ENCODE data around the gene EBF3. TPM values are rescaled to one million over a fixed set of nuclear protein-coding genes. Genes with fewer than 3 reads are reported as not detected.

EBF3 gene
- total RNA-seq, 8 experiments from 2014 or later: 0.10 to 112 (median 14.8) TPM

DNA sequence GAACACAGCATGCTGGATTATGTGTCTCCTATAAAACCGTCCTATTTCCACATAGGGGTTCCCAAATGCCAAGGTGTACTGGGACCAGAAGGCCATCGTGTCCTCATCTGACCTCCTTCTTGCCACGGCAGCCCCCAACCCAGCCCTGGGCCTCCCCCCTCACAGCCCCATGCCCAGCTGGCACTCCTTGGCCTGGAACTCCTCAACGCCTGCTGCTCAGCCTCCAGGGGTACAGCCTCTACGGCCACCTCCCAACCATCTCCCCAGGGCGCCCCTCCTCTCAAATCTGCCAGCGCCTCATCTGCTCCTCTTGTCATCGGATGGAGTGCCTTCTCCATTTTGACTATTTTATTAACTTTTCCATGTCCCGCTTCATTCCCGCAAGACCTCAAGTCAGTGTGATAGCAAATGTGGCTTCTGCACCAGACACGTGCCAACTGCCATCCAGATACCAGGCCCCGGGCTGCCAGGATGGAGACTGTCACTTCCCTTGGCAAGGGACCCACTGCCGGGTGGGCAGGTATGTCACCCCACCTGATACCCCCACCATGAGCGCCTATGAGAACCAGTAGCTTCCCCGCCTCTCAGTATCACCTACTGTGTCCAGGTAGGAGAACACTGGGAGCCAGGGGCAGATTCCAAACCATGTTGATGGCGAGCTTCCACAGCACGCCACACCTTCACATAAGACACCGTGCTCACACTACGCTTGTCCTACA is 106.7 kb downstream of the EBF3 start:
- WGBS, 10 experiments: 65 to 100% (median 96%) methylated on average over 2 to 7 of the region's 19 CpGs; no CpG with 5 or more reads in 4 of the 10 experiments
- Histone ChIP-seq H3K4me1 (replicated peaks in 1 of 2) (peaks cover 57 to 63% of the 10 kb centered on the region in 2 donors), H3K27ac (no peak overlapping the region), H3K4me3 (no peak overlapping the region)
- in situ Hi-C loops (cut with MboI; ENCODE audit: low pct_unique_long_range_greater_than_20kb in 2 of 9, low sequenced_read_pairs in 9 of 9, unreplicated experiment in 9 of 9): loop anchor here in 1 of 9 experiments (25.0 kb wide), 1 partner anchor 105 kb away; the partner anchor contains the start of gene EBF3
- ATAC-seq (replicated peaks in 6 of 8): no peak

DNA sequence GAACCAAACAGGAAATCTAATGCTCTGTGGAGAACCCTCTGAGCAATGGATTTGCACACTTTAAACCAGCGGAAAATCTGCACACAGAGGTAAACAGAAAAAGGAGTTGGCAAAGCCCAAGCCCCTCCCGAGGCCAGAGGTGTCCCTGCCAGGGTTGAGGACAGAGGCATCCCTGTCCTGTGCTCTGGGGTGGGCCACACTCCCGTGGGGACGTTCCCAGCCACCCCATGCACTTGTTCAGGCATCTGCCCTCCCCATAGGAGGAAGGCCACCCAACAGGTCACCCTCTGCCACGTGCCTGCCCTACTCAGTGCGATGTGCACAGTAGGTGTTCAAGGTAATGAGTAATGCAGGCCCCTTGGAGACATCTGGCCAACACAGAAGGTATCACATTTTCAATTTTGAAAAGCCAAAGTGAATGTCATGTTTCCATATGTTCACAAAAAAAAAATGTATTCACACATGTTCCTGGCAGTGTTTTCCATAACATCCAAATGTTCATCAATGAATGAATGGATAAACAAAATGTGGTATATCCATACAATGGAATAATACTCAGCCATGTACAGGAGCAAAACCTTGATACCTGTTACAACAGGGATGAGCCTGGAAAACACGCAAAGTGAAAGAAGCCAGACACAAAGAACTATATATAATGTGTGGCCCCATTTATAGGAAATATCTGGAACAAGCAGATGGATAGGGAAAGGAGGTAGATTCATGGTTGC is 108.1 kb downstream of the EBF3 start:
- in situ Hi-C loops (cut with MboI; ENCODE audit: low pct_unique_long_range_greater_than_20kb in 2 of 9, low sequenced_read_pairs in 9 of 9, unreplicated experiment in 9 of 9): loop anchor here in 1 of 9 experiments (25.0 kb wide), 1 partner anchor 106 kb away; the partner anchor contains the start of gene EBF3
- Histone ChIP-seq H3K4me3 (no peak overlapping the region), H3K27ac (peak overlapping the region in 1 of 2 donors; percentile 91), H3K4me1 (replicated peaks in 1 of 2) (peaks cover 57 to 63% of the 10 kb centered on the region in 2 donors)
- WGBS, 10 experiments: 24 to 100% (median 79%) methylated on average over 1 to 4 of the region's 7 CpGs; no CpG with 5 or more reads in 1 of the 10 experiments
- no peak for ATAC-seq (replicated peaks in 6 of 8)

DNA sequence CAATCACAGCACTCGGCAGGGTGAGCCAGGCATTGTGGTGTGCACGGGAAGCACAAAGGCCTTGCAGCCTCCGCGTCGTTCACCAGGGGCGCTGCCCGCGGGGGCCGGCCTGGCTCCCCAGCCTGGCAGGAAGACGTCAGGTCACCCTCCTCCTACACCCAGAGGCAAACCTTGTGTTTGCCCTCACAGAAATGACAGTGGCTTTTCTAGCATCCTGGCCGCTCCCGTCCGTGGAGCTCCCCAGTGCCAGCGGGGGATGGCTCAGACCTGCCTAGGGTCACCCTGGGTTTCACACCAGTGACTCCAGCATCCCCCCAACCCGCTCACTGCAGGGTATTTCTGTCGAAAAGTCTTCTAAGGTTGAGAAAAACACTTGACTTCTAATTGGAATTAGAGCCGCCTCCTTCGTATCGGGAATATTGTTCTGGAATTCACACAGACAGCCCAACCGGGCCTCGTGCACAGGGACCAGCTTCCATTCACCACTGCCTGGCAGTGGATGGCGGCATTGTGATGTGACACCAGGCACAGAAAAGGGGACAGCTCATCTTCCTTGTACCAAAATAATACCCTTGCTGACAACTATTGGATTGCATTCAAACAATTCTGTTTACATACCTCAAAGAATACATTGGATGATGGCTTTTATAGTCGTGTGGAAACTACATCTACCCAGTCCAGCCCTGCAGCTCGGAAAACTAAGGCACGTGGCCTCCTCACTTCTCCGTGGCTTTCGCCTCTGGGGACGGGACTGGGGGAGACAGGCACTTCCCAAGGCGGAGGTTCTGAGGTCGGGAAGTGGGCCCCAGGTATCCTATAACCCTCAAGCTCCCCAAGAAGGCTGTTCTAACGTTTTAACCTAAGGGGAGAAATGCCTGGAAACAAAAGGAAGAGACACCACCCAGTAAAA is 109.0 kb downstream of the EBF3 start:
- in situ Hi-C loops (cut with MboI; ENCODE audit: low pct_unique_long_range_greater_than_20kb in 2 of 9, low sequenced_read_pairs in 9 of 9, unreplicated experiment in 9 of 9): loop anchor here in 1 of 9 experiments (25.0 kb wide), 1 partner anchor 107 kb away; the partner anchor contains the start of gene EBF3
- H3K4me3 ChIP-seq: no peak overlapping the region
- ATAC-seq (replicated peaks in 6 of 8): peak in 4 of 8 experiments; percentile 16 to 46 (median 37)
- peak overlapping the region; percentile 86 to 91 for H3K27ac ChIP-seq
- peaks cover 57 to 63% of the 10 kb centered on the region in 2 donors for H3K4me1 ChIP-seq (replicated peaks in 1 of 2)
- WGBS, 10 experiments: 2 to 100% (median 84%) methylated on average over 1 to 16 of the region's 31 CpGs

DNA sequence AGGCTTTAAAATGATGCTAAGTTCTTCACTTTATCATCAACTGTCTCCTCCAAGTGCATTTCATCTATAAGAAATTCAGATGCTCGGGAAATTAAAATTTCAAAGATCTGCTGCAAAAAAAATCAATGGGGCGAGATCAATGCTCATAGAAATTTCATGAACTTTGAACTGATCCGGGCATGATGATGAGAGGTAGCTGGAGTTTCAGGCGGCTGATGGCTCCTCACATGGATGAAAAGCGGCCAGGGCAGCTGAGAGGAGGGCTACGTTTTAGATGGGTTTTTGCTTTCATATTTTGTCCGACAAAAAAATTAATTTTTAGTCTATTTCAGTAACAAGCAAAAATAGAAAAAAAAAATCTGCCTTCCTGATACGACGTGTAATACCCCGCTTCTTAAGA is 109.9 kb downstream of the EBF3 start:
- in situ Hi-C loops (cut with MboI; ENCODE audit: low pct_unique_long_range_greater_than_20kb in 2 of 9, low sequenced_read_pairs in 9 of 9, unreplicated experiment in 9 of 9): loop anchor here in 1 of 9 experiments (25.0 kb wide), 1 partner anchor 108 kb away; the partner anchor contains the start of gene EBF3
- Histone ChIP-seq H3K4me1 (replicated peaks in 1 of 2) (peaks cover 64 to 70% of the 10 kb centered on the region in 2 donors), H3K4me3 (no peak overlapping the region), H3K27ac (peak overlapping the region; percentile 27 to 71)
- ATAC-seq (replicated peaks in 6 of 8): no peak
- WGBS, 10 experiments: 43 to 79% (median 67%) methylated on average over 5 to 10 of the region's 10 CpGs

DNA sequence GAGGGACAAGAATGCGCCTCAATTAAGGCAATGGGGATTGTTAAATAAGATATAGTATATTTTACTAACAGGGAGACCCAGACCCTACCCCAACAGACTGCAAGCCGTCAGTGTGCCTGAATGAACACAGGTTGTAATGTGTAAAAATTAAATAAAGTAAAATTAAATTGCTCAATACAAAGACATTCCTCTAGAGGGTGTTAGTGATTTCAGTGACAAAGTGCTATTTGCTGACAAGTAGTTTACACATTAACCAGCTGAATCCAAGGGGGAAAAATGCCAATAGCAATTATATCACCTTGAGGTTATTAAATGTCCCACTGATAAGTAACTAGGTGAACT is 110.5 kb downstream of the EBF3 start:
- WGBS, 10 experiments: 0 to 55% (median 14%) methylated on average over 1 to 2 of the region's 2 CpGs; no CpG with 5 or more reads in 2 of the 10 experiments
- in situ Hi-C loops (cut with MboI; ENCODE audit: low pct_unique_long_range_greater_than_20kb in 2 of 9, low sequenced_read_pairs in 9 of 9, unreplicated experiment in 9 of 9): loop anchor here in 1 of 9 experiments (25.0 kb wide), 1 partner anchor 109 kb away; the partner anchor contains the start of gene EBF3
- ATAC-seq (replicated peaks in 6 of 8): peak in 3 of 8 experiments; percentile 30 to 50 (median 38)

DNA sequence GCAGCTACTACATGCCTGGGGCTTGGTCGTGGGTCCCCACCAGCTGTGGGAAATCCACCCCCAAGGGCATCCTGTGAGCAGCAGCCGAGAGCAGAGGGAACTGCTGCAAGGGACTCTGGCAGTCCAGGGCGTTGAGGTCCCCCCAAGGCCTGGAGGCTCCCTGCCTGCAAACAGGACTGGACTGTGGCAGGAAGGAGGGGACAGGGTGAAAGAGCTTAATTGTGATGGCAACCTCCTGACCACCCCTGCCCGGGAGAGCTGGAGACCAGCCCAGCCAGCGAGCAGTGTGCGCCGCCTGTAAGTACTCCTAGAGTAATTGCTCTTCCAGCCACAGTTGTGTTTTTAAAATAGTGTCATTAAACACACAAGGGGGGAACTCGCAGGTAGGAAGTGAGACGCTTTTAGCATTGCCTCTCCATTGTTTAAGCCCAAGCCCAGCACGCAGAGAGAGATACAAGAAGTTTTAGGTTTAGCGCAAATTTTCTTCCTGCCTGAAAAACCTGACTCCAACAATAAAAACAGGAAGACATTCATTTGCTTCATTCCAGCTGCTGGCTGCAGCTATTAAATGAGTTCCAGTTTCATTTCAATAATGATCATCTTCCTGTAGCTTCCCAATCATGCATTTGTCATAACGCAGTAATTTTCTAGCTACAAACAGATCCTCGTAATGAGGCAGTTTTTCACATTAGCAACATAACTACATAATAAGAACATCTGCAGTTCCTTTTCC is 111.1 kb downstream of the EBF3 start:
- 0 to 80% (median 49%) methylated on average over 1 to 12 of the region's 13 CpGs for WGBS, 10 experiments
- in situ Hi-C loops (cut with MboI; ENCODE audit: low pct_unique_long_range_greater_than_20kb in 2 of 9, low sequenced_read_pairs in 9 of 9, unreplicated experiment in 9 of 9): loop anchor here in 1 of 9 experiments (25.0 kb wide), 1 partner anchor 109 kb away; the partner anchor contains the start of gene EBF3

More for the DNA sequence above, 110.5 kb downstream of the EBF3 start:
- H3K4me1 ChIP-seq (replicated peaks in 1 of 2): peaks cover 70 to 76% of the 10 kb centered on the region in 2 donors
- no peak overlapping the region for H3K27ac ChIP-seq
- H3K4me3 ChIP-seq: no peak overlapping the region

DNA sequence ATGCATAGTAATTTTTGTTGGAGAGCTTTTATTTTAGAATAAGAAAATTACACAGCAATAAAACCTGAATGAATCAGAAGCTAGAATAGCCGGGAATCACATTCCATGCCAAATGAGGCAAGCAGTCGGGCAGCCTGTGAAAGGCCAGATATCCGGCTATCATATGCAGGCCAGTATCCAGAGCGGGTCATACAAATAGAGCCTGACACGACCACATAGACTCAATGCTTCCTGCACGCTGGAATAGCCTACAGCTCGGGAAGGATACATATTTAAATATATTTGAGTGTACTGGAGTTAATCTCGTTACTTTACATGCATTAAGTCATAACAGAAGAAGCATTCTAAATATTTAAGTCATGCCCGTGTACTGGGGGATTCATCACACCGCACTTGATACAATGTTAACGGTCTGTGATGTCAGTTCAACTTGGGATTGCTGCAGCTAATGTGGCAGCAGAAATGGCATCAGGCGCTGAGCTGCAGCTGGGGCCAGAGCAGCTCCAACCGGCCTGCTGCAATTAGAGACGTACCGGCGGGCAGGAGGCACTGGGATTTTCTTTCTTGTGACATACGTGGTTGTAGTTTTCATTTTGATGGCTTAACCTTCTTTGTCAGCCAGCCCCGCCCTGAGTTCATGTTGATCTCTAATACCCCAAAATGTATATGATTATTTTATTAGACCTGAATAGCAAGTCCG is 112.0 kb downstream of the EBF3 start:
- peak overlapping the region in 1 of 2 donors; percentile 65 for H3K27ac ChIP-seq
- no peak overlapping the region for H3K4me3 ChIP-seq
- in situ Hi-C loops (cut with MboI; ENCODE audit: low pct_unique_long_range_greater_than_20kb in 2 of 9, low sequenced_read_pairs in 9 of 9, unreplicated experiment in 9 of 9): loop anchor here in 1 of 9 experiments (25.0 kb wide), 1 partner anchor 110 kb away; the partner anchor contains the start of gene EBF3
- peaks cover 83 to 90% of the 10 kb centered on the region in 2 donors for H3K4me1 ChIP-seq (replicated peaks in 1 of 2)
- peak in 6 of 8 experiments; percentile 11 to 97 (median 34) for ATAC-seq (replicated peaks in 6 of 8)
- 40 to 86% (median 67%) methylated on average over 1 to 16 of the region's 19 CpGs for WGBS, 10 experiments

More for the DNA sequence above, 111.1 kb downstream of the EBF3 start:
- H3K27ac ChIP-seq: peak overlapping the region; percentile 60 to 65
- H3K4me3 ChIP-seq: no peak overlapping the region
- H3K4me1 ChIP-seq (replicated peaks in 1 of 2): peaks cover 76 to 81% of the 10 kb centered on the region in 2 donors
- no peak for ATAC-seq (replicated peaks in 6 of 8)

DNA sequence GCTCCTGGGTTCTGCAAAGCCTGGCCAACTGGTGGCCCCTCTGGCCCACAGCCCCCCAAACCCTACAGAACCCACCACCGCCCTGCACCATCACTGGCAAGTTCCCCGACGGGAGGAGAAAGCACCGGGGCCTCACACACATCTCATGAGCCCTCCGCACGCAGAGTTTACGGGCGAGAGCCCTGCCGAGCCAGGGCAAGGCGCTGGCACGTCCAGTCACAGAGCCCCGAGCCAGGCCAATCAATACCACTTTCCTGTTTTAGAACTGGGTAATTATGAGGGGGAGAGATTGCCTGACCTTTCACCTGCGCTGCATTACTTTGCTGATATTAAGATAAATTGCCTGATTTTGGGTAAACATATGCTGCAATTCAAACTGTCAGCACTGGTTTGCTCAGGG is 113.3 kb downstream of the EBF3 start:
- peak in 1 of 8 experiments; percentile 3 for ATAC-seq (replicated peaks in 6 of 8)
- Histone ChIP-seq H3K4me1 (replicated peaks in 1 of 2) (peaks cover 95 to 100% of the 10 kb centered on the region in 2 donors), H3K4me3 (no peak overlapping the region), H3K27ac (peak overlapping the region; percentile 54 to 69)
- WGBS, 10 experiments: 23 to 100% (median 78%) methylated on average over 1 to 11 of the region's 13 CpGs; no CpG with 5 or more reads in 5 of the 10 experiments
- in situ Hi-C loops (cut with MboI; ENCODE audit: low pct_unique_long_range_greater_than_20kb in 2 of 9, low sequenced_read_pairs in 9 of 9, unreplicated experiment in 9 of 9): loop anchor here in 1 of 9 experiments (25.0 kb wide), 1 partner anchor 112 kb away; the partner anchor contains the start of gene EBF3

DNA sequence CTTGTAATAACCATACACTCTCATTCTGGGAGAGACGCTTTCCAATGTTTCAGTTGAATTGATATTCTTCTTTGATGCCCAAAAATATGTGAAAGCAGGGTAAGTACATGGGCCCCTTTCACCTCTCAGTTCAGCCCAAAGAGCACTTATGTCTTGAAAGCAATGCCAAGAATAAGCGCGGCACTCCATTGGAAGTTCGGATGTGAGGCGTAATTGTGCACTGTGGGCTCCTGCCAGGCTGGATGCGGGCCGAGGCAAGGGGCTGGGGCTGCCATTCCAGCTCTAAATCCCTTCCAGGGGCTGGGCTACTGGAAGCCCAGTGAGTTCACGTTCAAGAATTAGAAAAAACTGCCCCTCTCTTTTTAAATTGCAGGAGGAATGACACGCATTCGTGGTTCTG is 113.8 kb downstream of the EBF3 start:
- ATAC-seq (replicated peaks in 6 of 8): no peak
- peaks cover 95 to 100% of the 10 kb centered on the region in 2 donors for H3K4me1 ChIP-seq (replicated peaks in 1 of 2)
- WGBS, 10 experiments: 89 to 100% (median 92%) methylated on average over 1 to 10 of the region's 10 CpGs; no CpG with 5 or more reads in 3 of the 10 experiments
- in situ Hi-C loops (cut with MboI; ENCODE audit: low pct_unique_long_range_greater_than_20kb in 2 of 9, low sequenced_read_pairs in 9 of 9, unreplicated experiment in 9 of 9): loop anchor here in 1 of 9 experiments (25.0 kb wide), 1 partner anchor 112 kb away; the partner anchor contains the start of gene EBF3
- peak overlapping the region; percentile 54 to 69 for H3K27ac ChIP-seq
- H3K4me3 ChIP-seq: no peak overlapping the region

DNA sequence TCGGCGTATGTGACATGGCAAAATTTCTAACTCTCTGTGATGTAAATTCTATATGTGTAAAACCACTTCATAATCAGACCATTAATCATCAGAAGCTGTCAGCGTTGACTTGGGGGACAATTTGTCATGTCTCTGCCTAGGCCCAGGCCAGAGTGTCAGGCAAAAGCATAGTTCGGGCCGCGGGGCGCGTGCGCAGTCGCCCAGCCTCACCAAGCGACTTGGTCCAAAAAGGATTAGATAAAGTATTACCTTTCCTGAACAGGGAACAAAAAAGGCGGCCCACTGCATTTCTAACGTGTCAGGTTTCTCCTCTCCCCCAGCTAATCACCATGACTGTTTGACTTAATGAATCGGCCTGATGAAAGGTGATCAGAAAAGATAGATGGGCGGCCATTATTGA is 114.2 kb downstream of the EBF3 start:
- H3K4me3 ChIP-seq: no peak overlapping the region
- in situ Hi-C loops (cut with MboI; ENCODE audit: low pct_unique_long_range_greater_than_20kb in 2 of 9, low sequenced_read_pairs in 9 of 9, unreplicated experiment in 9 of 9): loop anchor here in 1 of 9 experiments (25.0 kb wide), 1 partner anchor 112 kb away; the partner anchor contains the start of gene EBF3
- no peak for ATAC-seq (replicated peaks in 6 of 8)
- 59 to 100% (median 87%) methylated on average over 1 to 13 of the region's 15 CpGs; no CpG with 5 or more reads in 1 of the 10 experiments for WGBS, 10 experiments
- H3K4me1 ChIP-seq (replicated peaks in 1 of 2): peaks cover 95 to 100% of the 10 kb centered on the region in 2 donors
- peak overlapping the region; percentile 5 to 36 for H3K27ac ChIP-seq

DNA sequence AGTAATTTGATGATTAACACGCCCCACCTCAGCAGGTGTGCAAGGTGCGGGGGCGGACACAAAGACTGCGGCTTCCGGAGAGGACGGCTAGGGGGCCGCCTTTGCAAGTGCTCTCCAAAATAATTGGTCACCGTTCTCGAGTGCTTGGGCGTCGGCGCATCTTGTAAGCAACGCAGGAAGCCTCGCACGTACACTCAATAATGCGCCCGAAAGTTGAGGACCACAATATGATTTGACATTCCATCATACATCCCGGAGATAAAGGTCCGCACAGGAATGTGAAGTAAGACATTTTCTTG is 114.7 kb downstream of the EBF3 start:
- Histone ChIP-seq H3K4me1 (replicated peaks in 1 of 2) (peaks cover 95 to 100% of the 10 kb centered on the region in 2 donors), H3K4me3 (no peak overlapping the region), H3K27ac (peak overlapping the region; percentile 5 to 36)
- in situ Hi-C loops (cut with MboI; ENCODE audit: low pct_unique_long_range_greater_than_20kb in 2 of 9, low sequenced_read_pairs in 9 of 9, unreplicated experiment in 9 of 9): no loop called here
- WGBS, 10 experiments: 32 to 100% (median 80%) methylated on average over 2 to 13 of the region's 19 CpGs; no CpG with 5 or more reads in 3 of the 10 experiments
- no peak for ATAC-seq (replicated peaks in 6 of 8)

Data from motor neuron (in vitro differentiated cells).